NAMALWA (cell line): Measurements from ENCODE around the gene ADPRHL1.
"Not testable (repeated sequence)": the region's sequence is repeated elsewhere in the genome, so short reads cannot be mapped to it uniquely, and the experiment has no call there.

Experiments
- DNase-seq: peaks from one replicate; pipeline ENCODE4 v3.0.0-alpha.2; 2015; ENCODE audit warnings: low spot score

The ADPRHL1 gene

GRCh38 chr13:113477724-113478123 lies 24.4 kb upstream of the ADPRHL1 start:
- DNase-seq: no peak

- DNase-seq: no peak
Measured at GRCh38 chr13:113476811-113477210, 23.5 kb upstream of the ADPRHL1 start.

DNA sequence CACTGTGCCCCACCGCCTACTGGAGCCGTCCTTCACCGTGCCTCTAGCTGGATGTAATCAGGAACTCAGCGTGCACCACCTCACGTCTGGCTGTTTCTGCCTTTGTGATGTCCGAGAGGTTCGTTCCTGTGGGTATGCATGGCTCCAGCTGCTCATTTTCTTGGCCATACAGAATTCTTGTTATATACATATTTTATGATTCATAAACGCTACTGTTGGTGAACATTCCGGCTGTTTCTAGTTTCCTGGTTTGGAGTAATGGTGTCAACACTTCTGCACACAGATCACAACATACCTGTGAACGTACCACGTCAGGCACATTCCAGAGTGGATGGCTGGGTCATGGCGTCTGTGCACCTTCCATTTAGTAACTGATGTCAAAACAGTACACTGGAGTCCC lies 22.6 kb upstream of the ADPRHL1 start:
- DNase-seq: no peak

DNA sequence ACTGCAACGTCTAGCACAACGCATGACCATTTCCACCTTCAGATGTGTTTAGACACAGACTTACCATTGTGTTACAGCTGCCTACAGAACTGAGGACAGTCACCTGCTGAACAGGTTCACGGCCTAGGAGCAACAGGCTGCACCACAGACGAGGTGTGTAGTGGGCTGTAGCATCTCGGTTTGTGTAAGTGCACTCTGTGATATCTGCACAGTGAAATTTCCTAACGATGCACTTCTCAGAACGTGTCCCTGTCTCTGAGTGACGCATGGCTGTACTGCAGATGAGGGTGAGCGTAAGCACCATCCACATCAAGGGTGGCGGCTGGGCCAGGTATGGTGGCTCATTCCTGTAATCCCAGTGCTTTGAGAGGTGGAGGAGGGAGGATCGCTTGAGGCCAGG lies 22.0 kb upstream of the ADPRHL1 start:
- no peak for DNase-seq

DNA sequence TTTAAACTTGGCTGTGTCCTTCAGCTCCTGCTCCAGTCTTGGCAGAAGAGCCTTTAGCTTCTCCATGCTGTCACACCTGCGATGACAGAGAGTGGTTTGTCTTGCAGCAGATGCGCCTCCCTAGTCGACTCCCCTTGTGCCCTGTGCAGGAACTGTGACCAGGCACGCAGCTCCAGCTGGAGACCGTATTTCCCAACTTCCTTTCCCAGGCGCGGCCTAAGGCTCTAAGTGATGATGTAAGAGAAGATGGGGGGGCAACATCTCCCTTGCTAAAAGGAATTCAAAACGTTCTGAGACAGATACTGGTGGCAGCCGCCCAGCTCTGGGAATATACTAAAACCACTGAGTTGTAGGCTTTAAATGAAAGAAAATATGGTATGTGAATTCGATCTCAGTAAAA lies 20.9 kb upstream of the ADPRHL1 start:
- no peak for DNase-seq

DNA sequence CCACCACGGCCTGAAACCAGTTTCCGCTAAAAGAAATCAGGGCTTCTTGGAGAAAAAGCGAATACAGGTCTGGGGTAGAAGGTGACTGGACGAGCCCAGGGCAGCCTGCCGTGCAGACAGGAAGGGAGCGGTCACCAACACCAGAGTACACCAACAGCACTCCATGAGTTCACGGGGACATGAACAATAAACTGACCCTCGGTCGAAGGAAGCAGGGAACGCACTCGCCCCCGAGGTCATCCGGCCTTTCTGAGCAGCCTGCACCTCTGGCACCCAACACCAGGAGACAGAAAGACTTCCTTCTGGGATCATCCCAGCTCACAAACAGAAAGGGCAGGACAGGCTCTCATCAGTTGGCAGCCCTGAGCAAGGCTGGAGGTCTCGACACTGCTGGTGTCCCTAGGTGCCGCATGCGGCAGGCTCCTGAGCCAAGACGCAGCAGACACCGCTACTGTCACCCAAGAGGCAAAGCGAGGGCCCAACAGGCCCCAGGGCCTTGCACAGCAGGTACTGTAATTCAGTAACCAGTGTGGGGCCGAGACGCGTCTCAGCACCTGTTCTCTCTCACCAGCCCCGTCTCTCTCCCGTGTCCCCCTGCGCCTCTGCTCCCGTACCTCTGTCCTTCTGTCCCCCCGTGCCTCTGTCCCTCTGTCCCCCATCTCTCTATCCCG lies 19.2 kb upstream of the ADPRHL1 start:
- DNase-seq: no peak

- DNase-seq: no peak
Measured at GRCh38 chr13:113471844-113472243, 18.6 kb upstream of the ADPRHL1 start.

GRCh38 chr13:113470635-113471163 lies 17.4 kb upstream of the ADPRHL1 start:
- not testable (repeated sequence) for DNase-seq

GRCh38 chr13:113470073-113470472 lies 16.8 kb upstream of the ADPRHL1 start:
- DNase-seq: no peak

- no peak for DNase-seq
Measured at GRCh38 chr13:113469582-113469981, 16.3 kb upstream of the ADPRHL1 start.

- DNase-seq: no peak
Measured at GRCh38 chr13:113468472-113469201, 15.3 kb upstream of the ADPRHL1 start.

DNA sequence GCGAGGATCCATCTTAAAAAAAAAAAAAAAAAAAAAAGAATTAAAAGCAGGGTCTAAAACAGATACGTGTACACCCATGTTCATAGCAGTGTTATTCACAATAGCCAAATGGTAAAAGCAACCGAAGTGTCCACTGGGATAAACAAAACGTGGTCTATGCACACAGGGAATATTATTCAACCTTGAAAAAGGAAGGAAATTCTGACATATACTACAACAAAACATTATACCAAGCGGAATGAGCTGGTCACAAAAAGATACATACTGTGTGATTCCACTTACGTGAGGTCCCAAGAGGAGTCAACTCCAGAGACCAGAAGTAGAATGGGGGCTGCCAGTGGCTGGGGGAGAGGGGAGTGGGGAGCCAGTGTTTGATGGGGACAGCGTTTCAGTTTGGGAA lies 14.7 kb upstream of the ADPRHL1 start:
- no peak for DNase-seq

DNA sequence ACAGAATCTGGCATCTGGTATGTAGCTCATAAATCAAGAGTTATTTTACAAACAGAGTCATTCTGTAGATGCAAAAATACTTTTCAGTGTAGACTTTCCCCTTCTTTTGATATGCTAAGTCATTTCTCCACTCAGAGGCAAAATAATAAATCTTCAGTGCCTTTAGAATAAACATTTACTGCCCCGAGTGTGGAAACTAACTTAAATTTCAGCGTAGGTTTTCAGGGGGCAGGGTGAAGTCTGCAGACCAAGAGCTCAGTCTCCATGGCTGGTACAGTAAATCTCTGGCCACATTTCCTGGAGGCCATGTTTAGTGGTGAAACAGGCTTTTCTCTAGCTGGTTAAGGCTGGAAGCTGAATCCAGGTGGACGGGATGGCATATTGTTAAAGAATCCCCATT lies 13.1 kb upstream of the ADPRHL1 start:
- no peak for DNase-seq

- no peak for DNase-seq
Measured at GRCh38 chr13:113465300-113465699, 12.0 kb upstream of the ADPRHL1 start.

DNA sequence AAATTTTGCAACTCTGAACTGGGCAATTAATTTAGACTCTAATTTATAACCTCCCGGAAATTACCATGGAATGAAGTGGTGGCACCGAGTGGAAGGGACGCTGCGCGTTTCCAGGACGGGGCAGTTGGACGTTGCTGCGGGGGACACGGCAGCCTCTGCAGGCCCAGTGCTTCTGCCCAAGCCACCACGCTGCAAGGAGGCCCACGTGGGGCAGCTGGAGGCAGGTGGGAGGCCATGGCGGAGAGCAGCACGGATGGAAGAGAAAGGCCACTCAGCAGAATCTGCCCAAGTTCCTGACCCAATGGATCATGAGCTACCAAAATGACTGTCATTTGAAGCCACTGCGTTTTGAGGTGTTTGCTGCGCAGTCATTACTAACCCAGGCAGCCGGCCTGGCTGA lies 11.2 kb upstream of the ADPRHL1 start:
- DNase-seq: no peak

DNA sequence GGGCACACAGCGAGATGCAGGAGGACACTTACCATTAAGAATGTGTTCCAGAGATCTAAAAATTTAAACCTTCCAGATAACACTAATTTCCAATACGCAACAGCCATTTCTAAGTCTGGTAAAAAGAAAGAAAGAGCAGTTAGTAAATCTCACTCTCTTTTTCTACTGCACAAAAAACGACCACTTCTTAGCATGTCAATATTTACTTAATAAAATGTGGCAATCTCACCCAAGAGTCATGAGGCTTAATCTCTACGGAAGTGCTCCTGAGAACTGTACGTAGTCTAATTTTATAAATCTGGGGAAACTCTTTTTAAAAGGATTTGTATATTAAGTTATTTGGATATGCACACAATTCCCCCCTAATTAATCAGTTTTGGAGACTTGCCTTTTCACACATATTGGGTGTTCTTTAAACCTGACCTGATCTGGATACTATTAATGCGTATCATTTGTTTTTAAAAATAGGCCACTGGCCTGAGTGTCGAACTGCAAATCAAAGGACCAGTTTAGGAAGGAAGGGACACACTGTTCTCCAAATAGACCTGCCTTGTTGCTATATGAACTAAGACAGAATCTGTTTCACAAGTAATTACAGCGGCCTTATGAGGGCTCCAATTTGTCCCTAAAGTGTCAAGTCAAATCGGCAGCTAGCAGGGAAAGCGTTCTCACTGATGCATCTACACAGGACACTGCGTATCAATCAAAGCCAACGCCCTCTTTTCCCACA lies 7.9 kb upstream of the ADPRHL1 start:
- DNase-seq: no peak

DNA sequence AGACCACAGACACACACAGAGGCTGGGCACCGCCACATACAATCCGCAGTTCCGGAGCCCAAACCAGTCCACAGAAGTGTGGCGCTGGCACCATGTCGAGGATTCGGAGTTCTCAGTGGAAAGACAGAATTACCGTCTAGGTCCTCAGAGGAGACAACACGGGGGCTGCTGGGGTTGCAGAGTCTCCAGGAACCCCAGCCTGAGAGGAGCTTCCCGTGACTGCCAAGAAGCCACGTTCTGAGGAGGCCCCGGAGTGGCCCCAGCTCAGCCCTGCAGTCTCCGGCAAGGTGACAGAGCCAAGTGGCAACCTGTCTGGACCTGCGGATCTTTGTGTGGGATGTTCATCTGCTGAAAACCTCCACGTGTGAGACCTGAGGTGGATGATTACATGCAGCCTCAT lies 7.3 kb upstream of the ADPRHL1 start:
- no peak for DNase-seq

DNA sequence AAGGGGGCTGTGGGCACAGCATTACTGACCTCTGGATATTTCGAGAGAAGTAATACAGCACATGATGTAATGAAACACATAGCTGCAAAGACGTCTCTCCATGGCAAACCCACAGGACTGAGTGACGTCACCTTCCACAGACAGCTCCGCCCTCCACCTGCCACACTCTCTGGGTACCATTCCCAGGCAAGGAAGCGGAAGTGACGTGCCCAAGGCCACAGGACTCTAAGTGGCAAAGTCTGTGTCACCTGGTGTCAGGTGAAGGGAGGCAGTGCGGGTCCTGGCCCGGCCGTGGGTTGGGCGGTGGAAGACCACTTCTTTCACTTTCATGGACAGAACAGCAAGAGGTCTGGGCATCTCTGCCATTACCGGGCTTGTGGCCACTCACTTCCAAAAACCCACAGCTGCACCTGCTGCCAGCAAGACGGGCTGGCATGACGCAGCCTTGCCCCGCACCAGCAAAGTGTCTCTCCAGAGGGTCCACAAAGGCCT lies 6.8 kb upstream of the ADPRHL1 start:
- no peak for DNase-seq

DNA sequence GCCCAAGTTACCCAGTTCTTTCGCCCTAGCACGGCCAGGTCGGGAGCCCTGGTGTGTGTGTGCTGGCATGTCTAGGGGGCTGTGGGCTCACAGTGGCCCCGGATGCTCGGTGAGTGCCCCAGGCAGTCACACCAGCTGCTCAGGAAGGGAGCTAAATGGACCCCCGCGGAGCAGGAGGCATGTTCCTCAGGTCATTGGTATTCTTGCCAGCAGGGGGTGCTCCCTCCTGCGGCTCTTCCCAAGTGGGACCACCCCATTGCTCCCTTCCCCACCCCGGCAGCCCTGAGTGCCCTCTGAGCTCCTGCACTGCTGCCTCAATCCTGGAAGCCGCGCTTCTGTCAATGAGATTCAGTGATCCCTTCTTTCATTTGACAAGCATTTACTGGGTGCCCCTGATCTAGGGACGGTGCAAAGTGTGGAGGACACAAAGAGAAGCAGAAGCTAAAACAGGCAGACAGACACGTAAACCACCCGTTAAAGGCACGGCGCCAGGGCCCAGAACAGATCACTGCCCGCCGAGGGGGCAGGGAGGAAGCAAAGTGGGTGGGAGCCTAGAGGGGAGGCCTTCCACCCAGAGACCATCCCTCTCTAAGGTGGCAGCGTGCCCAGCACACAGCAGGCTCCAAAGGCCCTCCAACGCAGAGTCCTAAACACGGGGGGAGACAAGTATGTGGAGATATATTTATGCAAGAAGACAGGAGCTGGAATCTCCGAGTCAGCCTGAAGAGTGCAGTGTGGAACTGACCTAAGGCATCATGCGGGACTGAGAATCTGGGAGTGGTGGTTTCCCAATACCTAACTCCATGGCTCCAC lies 5.2 kb upstream of the ADPRHL1 start:
- peak; percentile 26 for DNase-seq

DNA sequence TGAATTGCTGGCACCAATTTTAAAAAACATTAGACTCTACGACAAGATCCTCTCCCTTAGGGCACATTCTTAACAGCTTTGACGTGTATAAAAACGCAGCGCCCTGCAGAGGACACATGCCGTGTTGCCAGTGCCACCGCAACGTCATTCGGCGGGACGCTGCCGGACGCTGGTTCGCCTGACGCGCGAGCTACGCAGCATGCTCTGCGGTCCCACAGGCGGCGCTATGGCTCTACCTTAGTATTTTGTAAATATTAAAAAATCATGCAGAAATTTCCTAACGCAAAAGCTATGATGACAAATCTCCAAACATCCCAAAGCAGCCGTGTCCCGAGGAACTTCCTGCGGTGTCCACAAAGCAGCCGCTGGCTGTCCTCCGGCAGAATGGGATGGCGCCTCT lies 4.2 kb upstream of the ADPRHL1 start:
- DNase-seq: no peak

- DNase-seq: no peak
Measured at GRCh38 chr13:113456116-113456702, 2.9 kb upstream of the ADPRHL1 start.

GRCh38 chr13:113455384-113455783 lies 2.1 kb upstream of the ADPRHL1 start:
- DNase-seq: no peak
